Thymus (tissue), 11 donors: ENCODE data around the gene CCS. TPM values are rescaled to one million over a fixed set of nuclear protein-coding genes. Genes with fewer than 3 reads are reported as not detected.

ENCODE experiments used
- DNase-seq, 9 donors: peaks; one replicate each; pipeline ENCODE4 v3.0.0-alpha.2; 2013; ENCODE audit warnings: low spot score in 9 of 9, low read depth in 6 of 9, missing footprints in 1 of 9
- H3K27ac ChIP-seq, 2 donors: one replicate each; pipeline ENCODE4 v1.5.1; 2013; ENCODE audit warnings: control low read depth in 1 of 2, low read depth in 1 of 2, low read length in 1 of 2, mild to moderate bottlenecking in 1 of 2, moderate library complexity in 1 of 2
- H3K27me3 ChIP-seq, 2 donors: one replicate each; pipeline ENCODE4 v1.5.1; 2013; ENCODE audit warnings: low read length in 1 of 2; ENCODE audit not compliant: control insufficient read depth in 2 of 2, insufficient read depth in 1 of 2
- H3K36me3 ChIP-seq, 2 donors: one replicate each; pipeline ENCODE4 v1.5.1; 2013; ENCODE audit warnings: low read length in 1 of 2, mild to moderate bottlenecking in 1 of 2, moderate library complexity in 1 of 2; ENCODE audit not compliant: control insufficient read depth in 2 of 2, insufficient read depth in 2 of 2
- H3K4me1 ChIP-seq, 2 donors: one replicate each; pipeline ENCODE4 v1.5.1; 2013; ENCODE audit warnings: low read length in 2 of 2; ENCODE audit not compliant: control insufficient read depth in 2 of 2, insufficient read depth in 2 of 2
- H3K4me3 ChIP-seq, 2 donors: one replicate each; pipeline ENCODE4 v1.5.1; 2013; ENCODE audit warnings: low read length in 2 of 2, control low read depth in 1 of 2, mild to moderate bottlenecking in 1 of 2
- H3K9me3 ChIP-seq, 2 donors: one replicate each; pipeline ENCODE4 v1.5.1; 2013; ENCODE audit warnings: low read length in 1 of 2, mild to moderate bottlenecking in 1 of 2; ENCODE audit not compliant: control insufficient read depth in 2 of 2, insufficient read depth in 1 of 2
- WGBS: extraction: QIAGEN DNeasy Blood & Tissue Kit; methylation state at CpG from one replicate; pipeline ENCODE4 v1.1.7; 2013; 5-methylcytosine and 5-hydroxymethylcytosine counted together
- polyA plus RNA-seq: library from polyadenylated mRNA; stranded (reverse); fragments of 200-250 nt; gene quantifications from one replicate; pipeline ENCODE4 v1.2.3, GENCODE V29; 2013
- total RNA-seq: library from RNA; stranded (reverse); fragments of 120-200 nt; gene quantifications from one replicate; pipeline ENCODE4 v1.2.4, GENCODE V29; 2013
- donor health status: healthy.

The CCS gene
- total and polyA plus RNA-seq, 2 donors = 33.9 to 173 TPM

- WGBS = 98% methylated on average over 7 of the region's 7 CpGs
- no peaks in the 10 kb centered on the region for H3K4me1 ChIP-seq
- H3K27ac ChIP-seq = no peak overlapping the region
- H3K27me3 ChIP-seq = no peaks in the 10 kb centered on the region
- H3K4me3 ChIP-seq = no peak overlapping the region
- no peaks in the 10 kb centered on the region for H3K9me3 ChIP-seq
- H3K36me3 ChIP-seq = peaks cover 62 to 81% of the 10 kb centered on the region in 2 donors
- DNase-seq = no peak
These were observed 59.7 kb downstream of the CCS start for GRCh38 chr11:66652651-66653050.

- Histone ChIP-seq H3K4me3 (no peak overlapping the region), H3K27ac (no peak overlapping the region), H3K9me3 (no peaks in the 10 kb centered on the region), H3K4me1 (no peaks in the 10 kb centered on the region), H3K27me3 (no peaks in the 10 kb centered on the region), H3K36me3 (peaks cover 65 to 79% of the 10 kb centered on the region in 2 donors)
- 98% methylated on average over 6 of the region's 6 CpGs for WGBS
- no peak for DNase-seq
These were observed 60.1 kb downstream of the CCS start for GRCh38 chr11:66653123-66653522.

Other genes starting within 250 kb of the CCS start
- 43.1 TPM for gene BRMS1, start 248.1 kb upstream of the CCS start, total RNA-seq
- gene BRMS1, start 248.1 kb upstream of the CCS start, polyA plus RNA-seq = 63.0 TPM
- 9.9 TPM for gene B4GAT1, start 245.6 kb upstream of the CCS start, total RNA-seq
- gene B4GAT1, start 245.6 kb upstream of the CCS start, polyA plus RNA-seq = 10.3 TPM
- 1.6 TPM for gene SLC29A2, start 221.4 kb upstream of the CCS start, total RNA-seq
- 14.2 TPM for gene SLC29A2, start 221.4 kb upstream of the CCS start, polyA plus RNA-seq
- not detected for gene NPAS4, start 172.2 kb upstream of the CCS start, total RNA-seq
- gene NPAS4, start 172.2 kb upstream of the CCS start, polyA plus RNA-seq = 0.05 TPM
- 84.3 TPM for gene MRPL11, start 154.3 kb upstream of the CCS start, total RNA-seq
- 45.3 TPM for gene MRPL11, start 154.3 kb upstream of the CCS start, polyA plus RNA-seq
- 1.5 TPM for gene PELI3, start 126.3 kb upstream of the CCS start, total RNA-seq
- gene PELI3, start 126.3 kb upstream of the CCS start, polyA plus RNA-seq = 2.4 TPM
- 36.4 TPM for gene DPP3, start 112.8 kb upstream of the CCS start, total RNA-seq
- gene DPP3, start 112.8 kb upstream of the CCS start, polyA plus RNA-seq = 23.2 TPM
- gene BBS1, start 82.5 kb upstream of the CCS start, total RNA-seq = 11.0 TPM
- gene BBS1, start 82.5 kb upstream of the CCS start, polyA plus RNA-seq = 14.1 TPM
- 4.9 TPM for gene ZDHHC24, start 47.1 kb upstream of the CCS start, total RNA-seq
- gene ZDHHC24, start 47.1 kb upstream of the CCS start, polyA plus RNA-seq = 11.3 TPM
- 0.05 TPM for gene ACTN3, start 46.3 kb upstream of the CCS start, total RNA-seq
- 0.05 TPM for gene ACTN3, start 46.3 kb upstream of the CCS start, polyA plus RNA-seq
- gene CTSF, start 24.6 kb upstream of the CCS start, total RNA-seq = 4.7 TPM
- 17.6 TPM for gene CTSF, start 24.6 kb upstream of the CCS start, polyA plus RNA-seq
- 0.14 TPM for gene CCDC87, start 122 bp upstream of the CCS start, total RNA-seq
- gene CCDC87, start 122 bp upstream of the CCS start, polyA plus RNA-seq = 0.23 TPM
- 27.2 TPM for gene RBM14, start 23.4 kb downstream of the CCS start, total RNA-seq
- 70.4 TPM for gene RBM14, start 23.4 kb downstream of the CCS start, polyA plus RNA-seq
- gene RBM4, start 45.5 kb downstream of the CCS start, total RNA-seq = 147 TPM
- gene RBM4, start 45.5 kb downstream of the CCS start, polyA plus RNA-seq = 121 TPM
- gene RBM4B, start 84.7 kb downstream of the CCS start, total RNA-seq = 18.2 TPM
- gene RBM4B, start 84.7 kb downstream of the CCS start, polyA plus RNA-seq = 17.9 TPM
- 5.5 TPM for gene SPTBN2, start 136.0 kb downstream of the CCS start, total RNA-seq
- 8.5 TPM for gene SPTBN2, start 136.0 kb downstream of the CCS start, polyA plus RNA-seq